DMS53 treated with DMSO at 0.1 percent for 48 hours (cell line): ENCODE results near the gene ISOC2.
"Not testable (repeated sequence)": the region's sequence is repeated elsewhere in the genome, so short reads cannot be mapped to it uniquely, and the experiment has no call there.

ENCODE experiments used
- DNase-seq: peaks from one replicate; lab custom pipeline; 2025; ENCODE audit not compliant: unreplicated experiment; lab: John Stamatoyannopoulos, UW

Gene ISOC2, protein sequence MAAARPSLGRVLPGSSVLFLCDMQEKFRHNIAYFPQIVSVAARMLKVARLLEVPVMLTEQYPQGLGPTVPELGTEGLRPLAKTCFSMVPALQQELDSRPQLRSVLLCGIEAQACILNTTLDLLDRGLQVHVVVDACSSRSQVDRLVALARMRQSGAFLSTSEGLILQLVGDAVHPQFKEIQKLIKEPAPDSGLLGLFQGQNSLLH

DNA sequence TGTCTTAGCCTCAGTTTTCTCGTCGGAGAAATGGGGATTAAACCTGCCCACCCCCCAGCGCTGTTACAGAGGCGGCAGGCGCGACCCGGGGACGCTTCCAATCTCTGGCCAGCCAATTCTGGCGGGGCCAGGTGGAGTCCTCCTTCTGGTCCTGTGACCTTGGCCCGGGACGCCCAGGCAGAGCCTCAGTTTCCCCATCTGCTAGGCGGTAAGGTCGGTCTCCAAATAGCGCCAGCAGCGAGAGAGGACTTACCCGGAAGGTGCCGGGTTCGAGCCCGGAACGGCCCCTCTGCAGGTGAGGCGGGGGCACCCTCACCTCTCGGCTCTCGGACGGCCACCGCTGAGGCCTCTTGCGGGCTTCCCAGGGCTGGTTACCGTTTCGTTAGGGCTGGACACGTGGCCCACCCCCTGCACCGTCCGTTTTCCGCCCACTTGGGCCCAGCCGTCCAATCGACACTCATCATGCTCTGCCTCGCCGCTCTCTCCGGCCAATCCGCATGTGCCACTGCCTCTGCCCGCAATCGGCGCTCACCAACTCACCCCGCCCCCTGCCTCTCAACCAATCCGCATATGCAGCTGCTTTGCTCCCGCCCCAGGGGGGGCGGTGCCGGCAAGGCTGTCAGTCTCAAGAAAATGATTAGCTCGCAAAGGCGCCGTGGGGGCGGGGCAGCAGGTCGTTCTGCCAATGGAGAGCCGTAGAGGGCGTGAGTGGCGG is at the start of gene ISOC2:
Gene ISOC2 (minus strand): TSS at position 384 of the 715 bp plus-strand sequence. CDS start 5,156 bp downstream, outside the sequence.
- DNase-seq = peak; percentile 98

DNA sequence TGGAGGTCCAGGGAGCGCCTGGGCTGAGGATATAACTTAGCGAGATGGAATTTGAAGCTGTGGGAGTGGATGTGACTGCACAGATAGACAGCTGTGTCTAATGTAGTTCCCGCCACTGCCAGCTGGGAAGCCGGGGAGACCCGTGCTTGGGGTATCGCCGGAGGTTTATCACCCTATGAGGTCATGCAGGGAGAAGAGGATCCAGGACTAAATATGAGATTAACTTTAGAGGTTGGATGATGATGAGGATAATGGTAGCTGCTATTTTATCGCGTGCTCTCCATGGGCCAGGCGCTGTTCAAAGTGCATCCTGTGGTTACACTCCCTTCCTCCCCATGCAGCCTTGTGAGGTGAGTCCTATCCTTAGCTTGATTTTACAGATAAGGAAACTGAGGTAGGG is 46.7 kb upstream of the ISOC2 start:
- DNase-seq = no peak

DNA sequence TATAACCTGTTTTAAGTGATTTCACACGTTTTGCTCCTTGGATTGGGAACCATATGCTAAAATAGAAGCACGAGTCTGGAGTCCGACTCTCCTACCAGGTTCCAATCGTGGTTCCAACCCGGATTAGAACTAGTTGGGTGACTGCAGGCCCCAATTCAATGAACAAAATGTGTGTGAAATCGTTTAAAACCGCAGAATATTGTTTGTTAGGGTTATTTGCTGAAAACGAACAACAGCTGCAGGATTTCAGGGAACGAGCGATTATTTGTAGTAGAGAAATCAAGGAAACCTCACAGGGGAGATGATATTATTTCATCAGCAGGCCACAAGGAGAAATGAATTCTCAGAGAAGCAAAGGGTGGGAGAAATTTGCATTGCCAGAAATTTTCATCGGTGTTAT is 43.5 kb upstream of the ISOC2 start:
- no peak for DNase-seq

DNA sequence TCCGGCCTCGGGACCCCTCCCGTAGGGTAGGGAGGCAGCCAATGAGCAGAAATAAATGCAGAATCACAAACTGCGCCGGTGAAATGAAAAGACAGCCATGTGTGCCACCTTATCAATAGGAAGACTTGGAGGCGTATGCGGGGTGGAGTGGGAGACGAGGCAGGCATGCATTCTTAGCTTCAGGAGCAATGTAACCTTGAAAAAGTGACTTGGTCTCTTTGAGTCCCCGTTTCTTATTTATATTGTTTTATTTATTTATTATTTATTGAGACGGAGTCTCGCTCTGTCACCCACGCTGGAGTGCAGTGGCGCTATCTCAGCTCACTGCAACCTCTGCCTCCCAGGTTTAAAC is 42.8 kb upstream of the ISOC2 start:
- DNase-seq = no peak

DNA sequence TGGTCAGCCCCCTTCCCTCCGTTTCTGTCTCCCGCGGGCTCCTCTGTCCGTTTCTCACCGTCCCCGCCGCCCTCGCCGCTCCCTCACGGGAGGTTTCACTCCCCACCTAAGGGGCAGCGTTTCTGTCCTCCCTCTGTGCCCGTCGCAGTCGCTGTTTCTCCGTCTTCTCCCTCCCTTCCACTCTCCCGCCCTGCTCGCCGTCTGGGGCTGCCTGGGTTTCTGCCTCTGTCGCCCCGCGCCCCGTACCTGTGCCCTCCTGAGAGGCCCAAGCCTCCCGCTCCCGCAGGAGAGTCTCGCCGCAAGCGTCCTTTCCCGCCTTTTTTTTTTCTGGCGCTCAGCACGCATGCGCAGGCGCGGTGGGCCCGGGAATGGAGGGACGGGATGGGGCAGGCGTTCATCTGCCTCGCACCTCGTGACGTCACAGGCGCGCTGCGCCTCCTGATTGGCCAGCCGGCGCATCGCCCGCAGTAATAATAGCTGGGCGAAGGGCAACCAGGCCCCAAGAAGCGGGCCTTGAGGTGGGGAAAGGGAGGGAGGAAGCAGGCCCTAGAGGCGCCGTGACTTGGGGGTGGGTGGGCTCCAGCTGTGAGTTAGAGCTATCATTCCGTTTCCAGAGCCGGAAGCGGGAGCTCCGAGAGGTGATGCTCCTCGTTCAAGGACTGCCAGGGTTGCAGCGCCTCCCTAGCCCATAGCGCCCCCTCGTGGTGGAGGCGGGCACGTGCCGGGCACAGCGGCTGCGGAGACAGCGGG is 42.2 kb upstream of the ISOC2 start:
- DNase-seq = peak; percentile 89

DNA sequence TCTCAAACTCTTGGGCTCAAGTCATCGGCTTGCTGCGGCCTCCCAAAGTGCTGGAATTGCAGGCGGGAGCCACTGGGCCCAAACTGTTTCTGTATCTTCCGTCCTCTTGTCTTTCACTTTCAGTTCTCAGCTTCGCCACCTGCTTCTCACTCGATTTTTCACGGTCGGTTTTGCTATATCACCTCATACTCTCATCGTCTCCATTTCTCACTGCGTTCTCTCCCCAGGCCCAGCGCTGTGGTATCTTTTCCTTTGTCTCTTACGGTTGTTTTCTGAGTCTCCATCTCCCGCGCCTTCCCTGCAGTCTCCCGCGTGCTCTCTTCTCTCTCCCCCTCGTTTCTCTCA is 41.7 kb upstream of the ISOC2 start:
- no peak for DNase-seq

DNA sequence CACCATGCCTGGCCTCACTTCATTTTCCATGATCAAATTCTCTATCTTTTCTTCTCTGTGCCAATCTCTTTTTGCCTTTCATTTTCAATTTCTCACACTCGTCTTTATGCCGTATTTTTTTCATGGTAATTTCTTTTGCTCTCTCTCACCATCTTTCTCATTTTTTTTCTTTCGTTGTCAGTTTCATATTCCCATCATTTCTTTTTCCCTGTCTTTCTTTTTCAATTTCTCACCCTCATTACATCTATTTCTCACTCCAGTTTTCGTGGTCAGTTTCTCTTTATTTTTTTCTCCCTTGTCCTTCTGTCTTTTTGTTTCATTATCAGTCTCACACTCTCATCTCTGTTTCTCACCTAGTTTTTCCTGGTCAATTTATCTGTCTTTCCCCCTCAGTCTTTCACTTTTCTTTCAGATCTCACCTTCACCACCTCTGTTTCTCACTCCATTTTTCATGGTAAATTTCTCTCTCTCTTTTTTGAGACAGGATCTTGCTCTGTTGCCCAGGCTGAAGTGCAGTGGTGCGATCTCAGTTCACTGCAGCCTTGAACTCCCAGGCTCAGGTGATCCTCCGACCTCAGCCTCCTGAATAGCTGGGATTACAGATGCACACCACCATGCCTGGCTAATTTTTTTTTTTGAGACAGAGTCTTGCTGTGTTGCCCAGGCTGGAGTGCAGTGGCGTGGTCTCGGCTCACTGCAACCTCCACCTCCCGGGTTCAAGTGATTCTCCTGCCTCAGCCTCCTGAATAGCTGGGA is 40.9 kb upstream of the ISOC2 start:
- no peak for DNase-seq

DNA sequence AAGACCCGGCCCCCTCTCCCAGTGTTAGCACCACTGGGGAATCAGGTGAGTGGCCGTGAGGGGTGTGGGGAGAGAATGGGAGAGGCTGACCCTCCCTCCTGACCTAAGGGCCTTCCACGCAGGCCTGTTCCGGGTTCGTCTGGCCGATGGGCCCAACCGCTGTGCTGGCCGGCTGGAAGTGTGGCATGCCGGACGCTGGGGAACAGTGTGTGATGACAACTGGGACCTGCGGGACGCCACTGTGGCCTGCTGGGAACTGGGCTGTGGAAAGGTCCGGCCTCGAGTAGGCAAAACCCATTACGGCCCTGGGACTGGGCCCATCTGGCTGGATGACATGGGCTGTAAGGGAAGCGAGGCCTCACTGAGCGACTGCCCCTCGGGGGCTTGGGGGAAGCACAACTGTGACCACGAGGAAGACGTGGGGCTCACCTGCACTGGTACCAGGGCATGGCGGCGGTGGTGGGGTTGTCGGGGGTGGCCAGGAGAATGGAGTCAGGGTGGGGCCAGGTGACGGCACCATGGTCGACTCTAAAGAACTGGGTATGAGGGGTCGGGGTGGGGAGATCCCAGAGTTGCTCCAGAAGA is 39.0 kb upstream of the ISOC2 start:
- no peak for DNase-seq

DNA sequence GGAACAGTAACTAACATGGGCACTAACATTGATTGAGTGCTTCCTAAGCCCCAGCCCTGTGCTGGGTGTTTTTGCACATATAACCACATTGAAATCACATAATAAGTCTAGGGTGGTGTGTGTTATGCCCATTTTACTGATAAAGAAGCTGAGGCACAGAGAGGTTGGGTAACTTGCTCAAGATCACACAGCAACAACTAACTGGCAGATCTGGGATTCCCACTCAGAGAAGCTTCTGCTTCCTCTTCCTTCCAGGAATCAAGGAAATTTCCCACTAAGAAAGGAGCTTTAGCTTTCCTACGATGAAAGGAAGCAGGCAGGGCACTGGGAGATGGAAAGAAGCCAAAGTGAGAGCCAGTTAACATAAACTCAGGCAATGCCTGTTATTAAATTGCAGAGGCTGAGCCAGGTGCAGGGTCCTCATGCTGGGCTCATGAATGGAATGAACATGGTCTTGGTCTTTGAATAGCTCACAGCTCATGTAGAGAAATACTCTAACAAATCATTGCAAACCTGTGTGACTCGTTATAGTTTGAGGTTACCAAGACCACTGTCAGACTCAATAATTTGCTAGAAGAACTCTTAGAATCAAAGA is 36.9 kb upstream of the ISOC2 start:
- no peak for DNase-seq

DNA sequence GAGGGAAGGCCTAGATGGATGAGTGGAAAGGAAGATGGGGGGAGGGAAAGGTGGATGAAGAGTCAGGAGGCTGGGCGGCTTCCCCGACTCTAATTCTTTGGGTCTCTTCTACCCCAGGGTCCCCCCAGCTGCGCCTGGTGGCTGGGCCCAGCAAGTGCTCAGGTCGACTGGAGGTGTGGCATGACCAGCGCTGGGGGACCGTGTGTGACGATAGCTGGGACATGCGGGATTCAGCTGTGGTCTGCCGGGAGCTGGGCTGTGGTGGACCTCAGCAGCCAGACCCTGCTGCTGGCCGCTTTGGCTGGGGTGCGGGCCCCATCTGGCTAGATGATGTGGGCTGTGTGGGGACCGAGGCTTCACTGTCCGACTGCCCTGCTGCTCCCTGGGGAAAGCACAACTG is 36.3 kb upstream of the ISOC2 start:
- no peak for DNase-seq

DNA sequence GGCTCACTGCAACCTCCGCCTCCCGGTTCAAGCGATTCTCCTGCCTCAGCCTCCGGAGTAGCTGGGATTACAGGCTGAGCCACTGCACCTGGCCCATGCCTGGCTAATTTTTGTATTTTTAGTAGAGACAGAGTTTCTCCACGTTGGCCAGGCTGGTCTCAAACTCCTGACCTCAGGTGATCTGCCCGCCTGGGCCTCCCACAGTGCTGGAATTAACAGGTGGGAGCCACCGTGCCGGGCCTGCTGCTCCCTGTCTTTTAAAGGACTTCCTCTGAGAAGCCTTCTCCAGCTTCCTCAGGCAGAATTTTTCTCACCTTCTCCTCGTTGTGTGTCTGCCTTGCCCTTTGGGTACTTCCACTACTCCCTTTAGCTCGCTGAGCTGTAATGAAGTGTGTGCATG is 35.4 kb upstream of the ISOC2 start:
- DNase-seq = not testable (repeated sequence)

DNA sequence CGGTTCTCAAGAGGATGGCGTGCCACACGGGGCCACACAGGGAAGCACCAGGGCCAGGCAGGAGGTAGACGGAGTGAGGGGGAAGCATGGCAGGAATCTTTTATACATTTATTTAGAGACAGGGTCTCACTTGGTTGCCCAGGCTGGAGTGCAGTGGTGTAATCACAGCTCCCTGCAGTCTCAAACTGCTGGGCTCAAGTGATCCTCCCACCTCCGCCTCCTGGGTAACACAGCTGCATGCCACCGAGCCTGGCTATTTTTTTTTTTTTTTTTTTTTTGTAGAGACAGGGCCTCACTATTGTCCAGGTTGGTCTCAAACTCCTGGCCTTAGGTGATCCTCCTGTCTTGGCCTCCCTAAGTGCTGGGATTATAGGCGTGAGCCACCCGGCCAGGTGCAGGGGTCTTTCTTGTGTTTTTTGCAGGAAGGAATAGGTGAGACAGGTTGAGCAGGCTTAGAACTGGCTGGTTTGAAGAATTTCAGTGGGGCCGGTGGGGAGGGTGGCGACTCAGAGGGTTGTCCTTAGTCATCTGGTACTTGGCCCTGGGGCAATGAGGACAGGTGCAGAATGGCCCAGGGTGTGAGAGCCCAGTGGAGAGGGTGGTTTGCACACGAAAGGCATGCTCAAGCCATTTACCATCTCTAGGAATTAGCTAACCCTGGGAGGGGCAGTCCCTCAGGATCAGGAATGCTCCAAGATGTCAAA is 34.4 kb upstream of the ISOC2 start:
- no peak for DNase-seq

DNA sequence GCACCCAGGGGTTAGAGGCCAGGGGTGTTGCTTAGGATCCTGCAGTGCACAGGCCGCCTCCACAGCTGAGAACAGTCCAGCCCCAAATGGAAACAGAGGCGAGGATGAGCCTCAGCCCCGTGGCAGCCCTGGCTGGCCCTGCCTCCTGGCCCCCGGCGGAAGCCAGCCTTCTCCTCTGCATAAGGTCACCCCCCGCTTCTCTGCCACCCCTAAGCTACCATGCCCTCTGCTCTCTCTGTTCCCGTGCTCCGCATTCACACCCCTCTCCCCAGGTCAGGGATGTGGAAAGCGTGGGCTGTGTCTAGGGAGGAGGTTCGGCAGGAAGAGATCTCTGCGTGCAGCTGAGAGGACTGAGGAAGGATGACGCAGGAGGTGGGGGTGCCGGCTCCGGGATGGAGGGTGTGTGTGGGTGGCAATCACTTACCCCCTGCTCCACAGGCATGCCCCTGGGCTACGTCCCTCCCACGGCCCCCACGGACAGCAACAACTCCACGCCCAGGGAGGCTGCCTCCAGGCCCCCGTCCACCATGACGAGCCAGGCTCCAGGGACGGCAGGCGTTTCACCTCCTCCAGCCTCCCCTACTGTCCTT is 32.8 kb upstream of the ISOC2 start:
- DNase-seq = peak; percentile 46

DNA sequence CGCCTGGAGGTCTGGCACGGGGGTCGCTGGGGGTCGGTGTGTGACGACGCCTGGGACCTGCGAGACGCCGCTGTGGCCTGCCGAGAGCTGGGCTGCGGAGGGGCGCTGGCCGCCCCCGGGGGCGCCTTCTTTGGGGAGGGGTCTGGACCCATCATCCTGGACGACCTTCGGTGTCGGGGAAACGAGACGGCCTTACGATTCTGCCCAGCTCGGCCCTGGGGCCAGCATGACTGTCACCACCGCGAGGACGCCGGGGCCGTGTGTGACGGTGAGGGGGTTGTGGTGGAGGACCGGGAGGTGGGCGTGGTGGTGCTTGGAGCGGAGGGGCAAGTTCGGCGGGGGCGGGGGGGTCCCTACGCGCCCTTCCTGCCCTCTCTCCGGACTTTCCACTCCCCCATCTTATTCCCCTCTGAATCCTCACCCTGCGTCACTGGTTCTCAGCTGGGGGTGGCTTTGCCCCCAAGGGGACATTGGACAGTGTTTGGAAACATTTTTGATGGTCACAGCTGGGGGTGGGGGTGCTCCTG is 32.3 kb upstream of the ISOC2 start:
- no peak for DNase-seq

DNA sequence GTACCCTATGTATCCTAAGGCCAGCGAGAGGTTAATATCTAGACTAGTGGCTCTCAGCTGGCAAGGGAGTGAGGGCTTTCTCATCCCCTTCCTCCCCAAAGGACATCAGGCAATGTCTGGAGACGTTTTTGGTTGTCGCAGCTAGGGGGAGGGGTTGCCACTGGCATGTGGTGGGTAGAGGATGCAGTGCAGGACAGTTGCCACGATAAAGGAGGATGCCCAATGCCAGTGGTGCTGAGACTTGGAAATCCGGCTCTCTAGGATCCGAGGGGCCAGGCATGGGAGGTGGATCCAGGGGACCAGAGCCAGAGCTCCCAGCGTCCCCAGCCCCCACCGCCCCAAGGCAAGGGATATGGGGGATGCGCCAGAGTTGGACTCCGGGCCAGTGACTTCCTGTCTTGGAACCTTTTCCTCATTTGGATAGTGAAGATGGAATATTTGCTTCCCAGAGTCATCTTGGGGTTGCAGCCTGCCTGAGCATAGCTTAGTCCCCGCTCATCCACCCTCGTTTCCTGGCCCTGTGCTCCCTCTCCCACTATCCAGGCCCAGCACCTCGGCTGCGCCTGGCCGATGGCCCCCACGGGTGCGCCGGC is 31.7 kb upstream of the ISOC2 start:
- no peak for DNase-seq

DNA sequence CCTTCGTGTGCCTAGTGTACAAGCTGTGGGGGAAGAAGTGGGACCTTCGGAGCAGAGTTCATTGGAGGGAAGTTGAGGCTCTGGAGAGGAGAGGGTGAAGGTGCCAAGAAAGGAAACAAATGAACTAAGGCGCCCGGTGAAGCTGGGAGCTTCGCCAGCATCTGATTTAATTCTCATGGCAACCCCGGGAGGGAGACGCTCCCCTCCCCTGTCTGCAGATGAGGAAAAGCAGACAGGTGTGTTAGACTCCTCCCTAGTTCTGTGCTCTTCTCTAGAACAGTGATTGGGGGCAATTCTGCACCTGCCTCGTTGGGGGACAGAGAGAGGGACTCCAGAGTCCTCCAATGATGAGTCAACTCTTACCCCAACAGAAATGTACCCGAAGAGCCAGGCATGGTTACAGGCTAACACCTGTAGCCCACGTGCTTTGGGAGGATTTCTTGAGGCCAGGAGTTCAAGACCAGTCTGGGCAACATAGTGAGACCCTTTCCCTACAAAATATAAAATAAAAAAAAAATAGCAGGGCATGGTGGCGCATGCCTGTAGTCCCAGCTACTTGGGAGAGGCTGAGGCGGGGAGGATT is 31.0 kb upstream of the ISOC2 start:
- DNase-seq = peak; percentile 57

DNA sequence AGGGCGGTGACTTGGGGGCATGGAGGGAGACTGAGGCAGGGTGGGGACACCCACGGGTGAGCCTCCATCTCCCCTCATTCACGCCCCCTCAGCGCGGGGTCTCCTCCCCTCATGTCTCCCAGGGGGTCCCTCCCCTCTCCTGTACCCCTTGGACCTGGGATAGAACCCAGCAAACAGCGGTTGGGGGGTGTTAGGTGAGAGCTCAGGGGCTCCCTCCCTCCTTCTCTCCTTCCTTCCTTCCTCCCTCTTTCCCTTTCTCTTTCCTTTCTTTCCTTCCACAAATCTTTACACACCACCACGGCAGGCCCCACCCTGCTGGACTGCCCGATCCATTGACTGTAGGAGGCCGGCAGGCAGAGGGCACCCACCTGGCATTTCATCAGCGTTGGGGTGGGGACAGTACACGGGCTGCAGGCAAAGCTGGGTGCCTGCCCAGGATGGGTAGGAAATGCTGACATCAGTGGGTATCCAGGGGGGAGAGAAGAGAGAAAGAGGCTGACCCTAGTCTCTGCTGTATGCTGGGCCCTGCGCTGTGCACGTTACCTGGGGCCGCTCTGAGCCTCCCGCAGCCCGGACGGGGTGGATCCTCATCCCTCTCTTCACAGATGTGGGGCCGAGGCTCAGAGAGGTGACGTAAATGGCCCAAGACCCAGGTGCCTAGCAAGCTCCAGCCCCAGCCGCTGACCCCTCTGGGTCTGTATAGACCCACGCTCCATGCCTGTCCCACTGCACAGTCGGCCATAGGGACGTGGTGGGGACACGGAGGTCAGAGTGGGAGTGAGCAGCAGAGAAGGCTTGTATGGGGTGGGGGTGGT is 30.3 kb upstream of the ISOC2 start:
- no peak for DNase-seq
